HepG2 (cell line): ENCODE data around the gene TCFL5. TPM values are rescaled to one million over a fixed set of nuclear protein-coding genes. Genes with fewer than 3 reads are reported as not detected.

Experiments used
- ARID2 ChIP-seq: sonication (generic); formaldehyde crosslinking; IDR thresholded peaks from 2 replicates; pipeline ENCODE4 v1.8.1; 2022; ENCODE audit warnings: mild to moderate bottlenecking, missing genetic modification reagents, borderline replicate concordance
- CC2D1A ChIP-seq: sonication (generic); formaldehyde crosslinking; IDR thresholded peaks from 2 replicates; pipeline ENCODE4 v1.8.1; 2023; ENCODE audit warnings: mild to moderate bottlenecking, missing genetic modification reagents
- ELF4 ChIP-seq: sonication (generic); formaldehyde crosslinking; IDR thresholded peaks from 2 replicates; pipeline ENCODE4 v1.5.0; 2020; ENCODE audit warnings: missing genetic modification reagents, mild to moderate bottlenecking, moderate library complexity, borderline replicate concordance
- FOXA1 ChIP-seq, 2 experiments: fragments of 450-650 bp in 1 of 2; sonication (generic) in 1 of 2; formaldehyde crosslinking in 1 of 2; IDR thresholded peaks; 2 replicates each; pipeline versions ENCODE4 v1.4.0 to v1.6.1; 2016 to 2020; ENCODE audit warnings: missing genetic modification reagents in 1 of 2
- JARID2 ChIP-seq: sonication (generic); formaldehyde crosslinking; IDR thresholded peaks from 2 replicates; pipeline ENCODE4 v1.8.1; 2023; ENCODE audit warnings: missing genetic modification reagents, inconsistent platforms; ENCODE audit not compliant: insufficient replicate concordance
- NPAS2 ChIP-seq: sonication (generic); formaldehyde crosslinking; IDR thresholded peaks from 2 replicates; pipeline ENCODE4 v1.8.0; 2022; ENCODE audit warnings: mild to moderate bottlenecking, missing genetic modification reagents, borderline replicate concordance
- NR2F2 ChIP-seq: IDR thresholded peaks from 2 replicates; pipeline ENCODE4 v1.6.1; 2012; ENCODE audit warnings: low read depth, inconsistent platforms, borderline replicate concordance
- NR2F6 ChIP-seq, 2 experiments: IDR thresholded peaks; 2 replicates each; pipeline ENCODE4 v1.6.1; 2016; ENCODE audit warnings: antibody characterized with exemption in 1 of 2, mild to moderate bottlenecking in 1 of 2
- PAX8 ChIP-seq: sonication (generic); formaldehyde crosslinking; IDR thresholded peaks from 2 replicates; pipeline ENCODE4 v1.8.0; 2022; ENCODE audit warnings: mild to moderate bottlenecking, missing genetic modification reagents, borderline replicate concordance
- PAXIP1 ChIP-seq: sonication (generic); formaldehyde crosslinking; conservative IDR thresholded peaks from 2 replicates; pipeline ENCODE4 v1.4.0; 2020; ENCODE audit warnings: mild to moderate bottlenecking, missing genetic modification reagents, moderate library complexity
- TCF12 ChIP-seq, 2 experiments: fragments of 450-650 bp in 1 of 2; sonication (generic) in 1 of 2; formaldehyde crosslinking in 1 of 2; IDR thresholded peaks; 2 replicates each; pipeline versions ENCODE4 v1.6.1 to v1.8.0; 2017 to 2022; ENCODE audit warnings: antibody characterized with exemption in 1 of 2, mild to moderate bottlenecking in 1 of 2, missing genetic modification reagents in 1 of 2, moderate library complexity in 1 of 2
- ZBTB38 ChIP-seq: sonication (generic); formaldehyde crosslinking; IDR thresholded peaks from 2 replicates; pipeline ENCODE4 v1.5.1; 2020; ENCODE audit warnings: mild to moderate bottlenecking, missing genetic modification reagents
- ZNF335 ChIP-seq: sonication (generic); formaldehyde crosslinking; IDR thresholded peaks from 2 replicates; pipeline ENCODE4 v1.4.0; 2020; ENCODE audit warnings: missing genetic modification reagents
- ZNF549 ChIP-seq: sonication (generic); formaldehyde crosslinking; IDR thresholded peaks from 2 replicates; pipeline ENCODE4 v1.5.0; 2020; ENCODE audit warnings: missing genetic modification reagents
- ZNF720 ChIP-seq: sonication (generic); formaldehyde crosslinking; IDR thresholded peaks from 2 replicates; pipeline ENCODE4 v1.4.0; 2020; ENCODE audit warnings: missing genetic modification reagents
- ZNF724P ChIP-seq: sonication (generic); formaldehyde crosslinking; IDR thresholded peaks from 2 replicates; pipeline ENCODE4 v1.8.0; 2022; ENCODE audit warnings: missing genetic modification reagents, borderline replicate concordance
- ZSCAN12 ChIP-seq: sonication (generic); formaldehyde crosslinking; IDR thresholded peaks from 2 replicates; pipeline ENCODE4 v1.9.0; 2021; ENCODE audit warnings: mild to moderate bottlenecking, missing genetic modification reagents
- polyA plus RNA-seq, 8 experiments: library from polyadenylated mRNA; depleted of rRNA in 3 of 8; stranded (reverse) in 7 of 8; unstranded in 1 of 8; fragments of >200 nt; fragmentation: Illumina TruSeq in 4 of 8; extraction: Trizol in 4 of 8; gene quantifications; 2 replicates each; pipeline versions ENCODE4 v1.2.1 to v1.2.3, GENCODE V29; 2011 to 2016; ENCODE audit warnings: low read depth in 4 of 8, missing spikeins in 1 of 8, mixed read lengths in 1 of 8; ENCODE audit not compliant: insufficient read depth in 1 of 8
- total RNA-seq, 5 experiments: library from RNA; depleted of rRNA; stranded (reverse); fragments of >200 nt; fragmentation: Illumina TruSeq; extraction: Trizol; gene quantifications; 2 replicates each; pipeline ENCODE4 v1.2.3, GENCODE V29; 2016; ENCODE audit warnings: low read depth in 1 of 5
- TF ChIP-seq, protein P1 (sequence below): sonication (generic); formaldehyde crosslinking; IDR thresholded peaks from 2 replicates; pipeline ENCODE4 v1.5.1; 2020; ENCODE audit warnings: missing genetic modification reagents, mild to moderate bottlenecking, borderline replicate concordance
- TF ChIP-seq, protein P2 (sequence below): sonication (generic); formaldehyde crosslinking; IDR thresholded peaks from 2 replicates; pipeline ENCODE4 v1.5.0; 2020; ENCODE audit warnings: missing genetic modification reagents, mild to moderate bottlenecking, borderline replicate concordance

TCFL5 gene
- total and polyA plus RNA-seq, 2 of the 13 experiments (the other 11 are each of a cell fraction or from before 2014, with no cell fraction given): 14.8 to 20.0 TPM

DNA sequence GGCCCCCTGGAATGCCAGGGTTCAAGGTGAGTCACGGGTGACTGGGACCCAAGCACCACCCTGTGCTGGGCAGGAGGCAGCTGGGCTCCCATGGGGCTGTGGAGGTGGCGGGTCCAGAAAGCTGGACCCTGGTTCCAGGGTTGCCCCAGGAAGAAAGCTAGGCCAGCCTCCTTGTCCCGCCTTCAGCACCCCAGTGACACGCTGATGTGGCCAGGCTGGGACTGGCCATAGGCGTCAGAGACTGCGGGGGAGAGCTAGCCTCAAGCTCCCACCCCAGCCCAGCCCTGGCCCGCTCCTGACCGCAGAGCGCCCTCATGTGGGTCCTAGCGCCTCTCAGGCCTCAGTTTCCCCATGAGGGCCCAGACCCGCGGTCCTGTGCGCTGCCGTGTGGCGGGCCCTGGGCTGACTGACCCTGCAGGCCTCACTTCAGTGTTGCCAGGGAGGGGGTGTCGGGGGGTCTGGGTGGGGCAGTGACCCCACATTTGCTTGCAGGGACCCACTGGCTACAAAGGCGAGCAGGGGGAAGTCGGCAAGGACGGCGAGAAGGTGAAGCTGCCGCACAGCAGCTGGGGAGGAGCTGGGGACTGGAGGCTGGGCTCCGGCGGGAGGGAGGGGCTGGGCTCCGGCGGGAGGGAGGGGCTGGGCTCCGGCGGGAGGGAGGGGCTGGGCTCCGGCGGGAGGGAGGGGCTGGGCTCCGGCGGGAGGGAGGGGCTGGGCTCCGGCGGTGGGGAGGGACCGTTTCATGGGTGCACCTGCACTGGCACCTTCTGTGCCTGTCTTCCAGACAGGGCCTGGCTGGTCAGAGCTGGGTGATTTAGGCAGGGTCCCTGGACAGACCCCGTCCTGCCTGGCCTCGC, 36.9 kb downstream of the TCFL5 start (continued):
- TF ChIP-seq PAX8 (no peak), NR2F2 (no peak), CC2D1A (CRISPR knock-in tag) (no peak), ZBTB38 (CRISPR knock-in tag) (peak; percentile 83; the same call in 1 of the 2 replicates), FOXA1 (IDR thresholded peaks at IDR 0.05) (no peak), FOXA1 (CRISPR knock-in tag; IDR thresholded peaks at IDR 0.05) (no peak), ZNF549 (CRISPR knock-in tag) (no peak), ZSCAN12 (CRISPR knock-in tag) (no peak), TCF12 (IDR thresholded peaks at IDR 0.05) (no peak), TCF12 (CRISPR knock-in tag; IDR thresholded peaks at IDR 0.05) (no peak), NR2F6 (IDR thresholded peaks at IDR 0.05) (peak; percentile 71), NR2F6 (CRISPR knock-in tag; IDR thresholded peaks at IDR 0.05) (peak; percentile 74), PAXIP1 (CRISPR knock-in tag) (peak; percentile 77), ELF4 (CRISPR knock-in tag) (no peak), ZNF720 (CRISPR knock-in tag) (no peak), ARID2 (no peak), NPAS2 (CRISPR knock-in tag) (no peak), ZNF335 (CRISPR knock-in tag) (no peak), JARID2 (no peak), ZNF724P (no peak)
- TF ChIP-seq, protein P1, sequence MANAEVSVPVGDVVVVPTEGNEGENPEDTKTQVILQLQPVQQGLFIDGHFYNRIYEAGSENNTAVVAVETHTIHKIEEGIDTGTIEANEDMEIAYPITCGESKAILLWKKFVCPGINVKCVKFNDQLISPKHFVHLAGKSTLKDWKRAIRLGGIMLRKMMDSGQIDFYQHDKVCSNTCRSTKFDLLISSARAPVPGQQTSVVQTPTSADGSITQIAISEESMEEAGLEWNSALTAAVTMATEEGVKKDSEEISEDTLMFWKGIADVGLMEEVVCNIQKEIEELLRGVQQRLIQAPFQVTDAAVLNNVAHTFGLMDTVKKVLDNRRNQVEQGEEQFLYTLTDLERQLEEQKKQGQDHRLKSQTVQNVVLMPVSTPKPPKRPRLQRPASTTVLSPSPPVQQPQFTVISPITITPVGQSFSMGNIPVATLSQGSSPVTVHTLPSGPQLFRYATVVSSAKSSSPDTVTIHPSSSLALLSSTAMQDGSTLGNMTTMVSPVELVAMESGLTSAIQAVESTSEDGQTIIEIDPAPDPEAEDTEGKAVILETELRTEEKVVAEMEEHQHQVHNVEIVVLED (CRISPR knock-in tag): peak; percentile 28; the same call in 1 of the 2 replicates
- TF ChIP-seq, protein P2, sequence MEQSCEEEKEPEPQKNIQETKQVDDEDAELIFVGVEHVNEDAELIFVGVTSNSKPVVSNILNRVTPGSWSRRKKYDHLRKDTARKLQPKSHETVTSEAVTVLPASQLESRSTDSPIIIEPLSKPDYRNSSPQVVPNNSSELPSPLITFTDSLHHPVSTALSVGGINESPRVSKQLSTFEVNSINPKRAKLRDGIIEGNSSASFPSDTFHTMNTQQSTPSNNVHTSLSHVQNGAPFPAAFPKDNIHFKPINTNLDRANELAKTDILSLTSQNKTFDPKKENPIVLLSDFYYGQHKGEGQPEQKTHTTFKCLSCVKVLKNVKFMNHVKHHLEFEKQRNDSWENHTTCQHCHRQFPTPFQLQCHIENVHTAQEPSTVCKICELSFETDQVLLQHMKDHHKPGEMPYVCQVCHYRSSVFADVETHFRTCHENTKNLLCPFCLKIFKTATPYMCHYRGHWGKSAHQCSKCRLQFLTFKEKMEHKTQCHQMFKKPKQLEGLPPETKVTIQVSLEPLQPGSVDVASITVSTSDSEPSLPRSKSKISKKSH (CRISPR knock-in tag): 0 out of 2 replicates have a peak, but pooled peaks have one; percentile 31
